GM13976 (cell line): ENCODE data around the gene CDC42EP3.

Source experiments
- DNase-seq: peaks from one replicate; pipeline ENCODE4 v3.0.0; 2012; ENCODE audit warnings: low spot score
- CTCF ChIP-seq: IDR thresholded peaks from 2 replicates; pipeline ENCODE4 v1.5.1; 2012; ENCODE audit warnings: borderline replicate concordance, mild to moderate bottlenecking; ENCODE audit not compliant: insufficient read depth; ENCODE audit errors: extremely low read depth, missing control alignments, control extremely low read depth
- in situ Hi-C: fragments of 300-500 bp; cut with MboI; formaldehyde crosslinking; loops from one replicate; pipeline ENCODE4 v1.12.0; 2022; ENCODE audit warnings: low sequenced_read_pairs, mixed read lengths, inconsistent platforms; ENCODE audit not compliant: unreplicated experiment

Gene CDC42EP3

GRCh38 chr2:37633845-37634244 is 37.6 kb downstream of the CDC42EP3 start:
- in situ Hi-C loops: no loop called here

GRCh38 chr2:37633234-37633633 is 38.2 kb downstream of the CDC42EP3 start:
- DNase-seq: no peak
- in situ Hi-C loops: no loop called here
- TF ChIP-seq CTCF: no peak

More at GRCh38 chr2:37633845-37634244, 37.6 kb downstream of the CDC42EP3 start:
- no peak for TF ChIP-seq CTCF
- DNase-seq: no peak

- DNase-seq: no peak
- in situ Hi-C loops: no loop called here
- no peak for TF ChIP-seq CTCF
Observed at GRCh38 chr2:37632310-37632709, 39.1 kb downstream of the CDC42EP3 start.

- TF ChIP-seq CTCF: no peak
- DNase-seq: no peak
- in situ Hi-C loops: no loop called here
Observed at GRCh38 chr2:37631698-37632097, 39.7 kb downstream of the CDC42EP3 start.

GRCh38 chr2:37631292-37631691 is 40.1 kb downstream of the CDC42EP3 start:
- TF ChIP-seq CTCF: no peak
- in situ Hi-C loops: no loop called here
- no peak for DNase-seq

- no peak for TF ChIP-seq CTCF
Observed at GRCh38 chr2:37630776-37631175, 40.7 kb downstream of the CDC42EP3 start.

GRCh38 chr2:37630301-37630700 is 41.1 kb downstream of the CDC42EP3 start:
- in situ Hi-C loops: no loop called here
- no peak for TF ChIP-seq CTCF
- DNase-seq: no peak

More at GRCh38 chr2:37630776-37631175, 40.7 kb downstream of the CDC42EP3 start:
- in situ Hi-C loops: no loop called here
- no peak for DNase-seq
